Psoas muscle (tissue), 8 donors: ENCODE measurements around the gene MYO5C. TPM values are rescaled to one million over a fixed set of nuclear protein-coding genes. Genes with fewer than 3 reads are reported as not detected.

Experiments used
- ATAC-seq, 4 donors: fragments of 200-7000 bp; cut with Tn5 transposase; one replicate each; pipeline ENCODE4 v1.9.1; 2020; ENCODE audit warnings: moderate library complexity in 3 of 4, mild to moderate bottlenecking in 2 of 4
- DNase-seq, 2 donors: peaks; one replicate each; pipeline ENCODE4 v3.0.0-alpha.2; 2020
- H3K27ac ChIP-seq: fragments of 200-600 bp; one replicate; pipeline ENCODE4 v1.8.0; 2022
- H3K27me3 ChIP-seq, 3 donors: fragments of 200-600 bp in 1 of 3; one replicate each; pipeline versions ENCODE4 v1.6.1 to v1.8.0; 2013 to 2022; ENCODE audit warnings: low read length in 2 of 3, mild to moderate bottlenecking in 2 of 3, moderate library complexity in 1 of 3; ENCODE audit not compliant: insufficient read depth in 3 of 3
- H3K36me3 ChIP-seq, 2 donors: fragments of 200-600 bp in 1 of 2; one replicate each; pipeline versions ENCODE4 v1.6.1 to v1.8.0; 2013 to 2022; ENCODE audit warnings: low read depth in 1 of 2, mild to moderate bottlenecking in 1 of 2, moderate library complexity in 1 of 2; ENCODE audit not compliant: insufficient read depth in 1 of 2
- H3K4me1 ChIP-seq: fragments of 200-600 bp; one replicate; pipeline ENCODE4 v1.8.0; 2022
- H3K4me3 ChIP-seq: fragments of 200-600 bp; one replicate; pipeline ENCODE4 v1.8.0; 2022; ENCODE audit warnings: mild to moderate bottlenecking
- H3K9me3 ChIP-seq: fragments of 200-600 bp; one replicate; pipeline ENCODE4 v1.8.0; 2022
- WGBS, 3 donors: extraction: QIAGEN DNeasy Blood & Tissue Kit; methylation state at CpG; one replicate each; pipeline versions ENCODE4 v1.1.6 to v1.1.7; 2013; 5-methylcytosine and 5-hydroxymethylcytosine counted together
- intact Hi-C, 2 donors: fragments of 100-400 bp; cut with DNase I; formaldehyde crosslinking; loops; one replicate each; pipeline versions ENCODE4 v1.11.0 to v1.14.2; 2022
- polyA plus RNA-seq, 3 donors: library from polyadenylated mRNA; stranded (reverse); fragments of 200-250 nt; gene quantifications; one replicate each; pipeline ENCODE4 v1.2.3, GENCODE V29; 2013
- total RNA-seq, 4 donors: library from RNA; stranded (reverse); fragmentation: NEBNext Ultra II Directional in 2 of 4; extraction: Animal tissue kit (Norgen Biotek cat#: 25700) in 2 of 4; gene quantifications; one replicate each; pipeline versions ENCODE4 v1.2.1 to v1.2.4, GENCODE V29; 2021 to 2023
- TF ChIP-seq, protein P1 (sequence below): fragments of 200-600 bp; IDR thresholded peaks from one replicate; pipeline ENCODE4 v1.8.0; 2022; ENCODE audit warnings: antibody characterized with exemption
- donor health status: healthy with polysubstance abuse.
- donor health status: DM: no; HTN: no; CAD: no; lungs with moderate emphysema.
- donor health status: Bipolar disorder and iron deficiency.
- donor health status: healthy.
- donor health status: DM: yes; HTN: yes; CAD: no.
- donor health status: DM: no; HTN: no; CAD: no.
- donor health status: DM: no; HTN: no; CAD: no.
- donor health status: DM: yes; HTN: yes; CAD: no.

The MYO5C gene
- total and polyA plus RNA-seq, 7 donors: 0.53 to 3.0 (median 1.2) TPM

DNA sequence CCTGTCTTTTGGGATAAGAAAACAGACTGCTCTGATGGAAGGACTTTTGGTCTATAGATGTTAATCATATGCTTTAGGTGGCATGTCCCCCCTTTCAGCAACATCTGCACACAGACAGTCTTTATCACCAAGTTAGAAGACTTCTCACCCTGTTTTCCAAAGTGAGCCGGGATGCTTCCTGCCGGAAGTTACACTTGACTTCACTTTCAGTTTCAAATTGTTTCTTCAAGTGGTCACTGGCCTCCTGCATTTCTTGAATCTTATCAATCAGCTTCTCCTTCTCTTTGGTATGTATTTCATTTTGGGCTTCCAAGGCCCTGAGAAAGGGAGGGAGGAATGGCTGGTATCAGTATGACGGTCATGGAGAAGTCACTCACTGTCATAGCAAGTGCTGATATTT is 77.2 kb downstream of the MYO5C start:
- no peak for DNase-seq
- H3K27me3 ChIP-seq: no peaks in the 10 kb centered on the region
- H3K4me1 ChIP-seq: peaks cover 8% of the 10 kb centered on the region
- H3K9me3 ChIP-seq: no peaks in the 10 kb centered on the region
- no peaks in the 10 kb centered on the region for H3K36me3 ChIP-seq
- TF ChIP-seq, protein P1, sequence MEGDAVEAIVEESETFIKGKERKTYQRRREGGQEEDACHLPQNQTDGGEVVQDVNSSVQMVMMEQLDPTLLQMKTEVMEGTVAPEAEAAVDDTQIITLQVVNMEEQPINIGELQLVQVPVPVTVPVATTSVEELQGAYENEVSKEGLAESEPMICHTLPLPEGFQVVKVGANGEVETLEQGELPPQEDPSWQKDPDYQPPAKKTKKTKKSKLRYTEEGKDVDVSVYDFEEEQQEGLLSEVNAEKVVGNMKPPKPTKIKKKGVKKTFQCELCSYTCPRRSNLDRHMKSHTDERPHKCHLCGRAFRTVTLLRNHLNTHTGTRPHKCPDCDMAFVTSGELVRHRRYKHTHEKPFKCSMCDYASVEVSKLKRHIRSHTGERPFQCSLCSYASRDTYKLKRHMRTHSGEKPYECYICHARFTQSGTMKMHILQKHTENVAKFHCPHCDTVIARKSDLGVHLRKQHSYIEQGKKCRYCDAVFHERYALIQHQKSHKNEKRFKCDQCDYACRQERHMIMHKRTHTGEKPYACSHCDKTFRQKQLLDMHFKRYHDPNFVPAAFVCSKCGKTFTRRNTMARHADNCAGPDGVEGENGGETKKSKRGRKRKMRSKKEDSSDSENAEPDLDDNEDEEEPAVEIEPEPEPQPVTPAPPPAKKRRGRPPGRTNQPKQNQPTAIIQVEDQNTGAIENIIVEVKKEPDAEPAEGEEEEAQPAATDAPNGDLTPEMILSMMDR: no peak
- H3K4me3 ChIP-seq: no peak overlapping the region
- no peak overlapping the region for H3K27ac ChIP-seq
- 80 to 89% (median 87%) methylated on average over 3 of the region's 3 CpGs for WGBS, 3 donors
- no peak for ATAC-seq
- intact Hi-C loops: no loop called here

DNA sequence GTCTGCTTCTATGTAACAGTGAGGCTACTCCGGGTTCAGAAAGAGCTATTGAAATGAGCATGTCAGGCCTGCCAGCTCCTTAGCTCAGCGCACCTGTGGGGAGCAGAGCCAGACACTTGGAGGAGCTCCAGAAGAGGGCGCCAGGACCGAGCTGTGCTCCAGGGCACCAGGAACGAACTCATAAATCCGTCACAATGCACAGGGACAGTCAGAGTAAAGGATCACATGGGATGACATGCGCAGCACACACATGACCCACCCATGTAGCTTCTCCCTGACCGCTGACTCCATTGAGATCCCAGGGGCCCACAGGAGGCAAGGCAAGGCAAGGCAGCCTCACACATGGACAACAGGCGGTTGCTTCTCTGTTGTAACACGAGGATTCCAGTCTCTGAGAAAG is 78.4 kb downstream of the MYO5C start:
- no peaks in the 10 kb centered on the region for H3K27me3 ChIP-seq
- peak in 1 of 2 donors; percentile 60 for DNase-seq
- H3K9me3 ChIP-seq: no peaks in the 10 kb centered on the region
- intact Hi-C loops: no loop called here
- H3K4me1 ChIP-seq: peaks cover 8% of the 10 kb centered on the region
- H3K36me3 ChIP-seq: no peaks in the 10 kb centered on the region
- H3K27ac ChIP-seq: no peak overlapping the region
- TF ChIP-seq, protein P1: no peak
- no peak overlapping the region for H3K4me3 ChIP-seq
- WGBS, 3 donors: 43 to 69% (median 51%) methylated on average over 10 of the region's 10 CpGs
- peak in 3 of 4 donors; percentile 44 to 92 (median 86) for ATAC-seq

DNA sequence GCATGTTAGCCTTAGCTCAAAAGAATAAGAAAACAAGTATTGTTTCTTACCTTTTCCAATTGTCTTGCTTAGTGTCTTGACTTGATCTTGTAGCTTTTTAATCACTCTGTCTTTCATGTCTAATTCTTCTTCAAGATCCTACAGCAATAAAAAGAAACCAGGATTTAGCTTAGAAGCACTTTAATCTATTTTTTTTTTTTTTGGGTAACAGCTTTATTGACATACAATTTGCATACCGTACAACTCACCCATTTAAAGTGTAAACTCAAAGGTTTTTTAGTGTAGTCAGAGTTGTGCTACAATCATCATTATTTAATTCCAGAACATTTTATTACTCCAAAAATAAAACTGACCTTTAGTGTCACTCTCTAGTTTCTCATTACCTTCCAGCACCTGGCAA is 81.1 kb downstream of the MYO5C start:
- no peak overlapping the region for H3K4me3 ChIP-seq
- H3K4me1 ChIP-seq: peaks cover 8% of the 10 kb centered on the region
- no peak overlapping the region for H3K27ac ChIP-seq
- TF ChIP-seq, protein P1: no peak
- no peaks in the 10 kb centered on the region for H3K36me3 ChIP-seq
- DNase-seq (no peak), ATAC-seq (no peak)
- H3K9me3 ChIP-seq: no peaks in the 10 kb centered on the region
- 44 to 69% (median 45%) methylated on average over 1 of the region's 1 CpG for WGBS, 3 donors
- intact Hi-C loops: no loop called here
- H3K27me3 ChIP-seq: no peaks in the 10 kb centered on the region

DNA sequence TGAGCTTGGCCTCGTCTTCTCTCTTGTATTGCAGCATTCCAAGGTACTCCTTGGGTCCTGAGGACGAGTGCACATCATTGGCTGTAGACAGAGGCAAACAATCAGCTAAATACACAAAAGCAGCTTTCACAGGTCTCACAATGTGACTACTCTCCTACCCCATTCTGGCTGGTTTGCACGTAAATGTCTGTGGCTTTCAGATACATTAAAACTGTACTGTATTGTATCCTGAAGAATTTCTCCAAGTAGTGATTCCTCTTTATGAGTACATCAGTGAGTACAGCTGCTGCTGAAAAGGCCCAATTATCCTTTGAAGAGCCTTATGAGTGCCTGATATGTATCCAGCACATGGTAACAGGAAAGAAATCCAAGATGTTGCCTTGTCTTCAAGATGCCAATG is 82.4 kb downstream of the MYO5C start:
- WGBS, 3 donors: 81 to 92% (median 83%) methylated on average over 3 of the region's 3 CpGs
- intact Hi-C loops: no loop called here
- no peaks in the 10 kb centered on the region for H3K27me3 ChIP-seq
- no peaks in the 10 kb centered on the region for H3K36me3 ChIP-seq
- TF ChIP-seq, protein P1: no peak
- H3K27ac ChIP-seq: no peak overlapping the region
- H3K9me3 ChIP-seq: no peaks in the 10 kb centered on the region
- peaks cover 8% of the 10 kb centered on the region for H3K4me1 ChIP-seq
- H3K4me3 ChIP-seq: no peak overlapping the region
- no peak for DNase-seq
- ATAC-seq: no peak

DNA sequence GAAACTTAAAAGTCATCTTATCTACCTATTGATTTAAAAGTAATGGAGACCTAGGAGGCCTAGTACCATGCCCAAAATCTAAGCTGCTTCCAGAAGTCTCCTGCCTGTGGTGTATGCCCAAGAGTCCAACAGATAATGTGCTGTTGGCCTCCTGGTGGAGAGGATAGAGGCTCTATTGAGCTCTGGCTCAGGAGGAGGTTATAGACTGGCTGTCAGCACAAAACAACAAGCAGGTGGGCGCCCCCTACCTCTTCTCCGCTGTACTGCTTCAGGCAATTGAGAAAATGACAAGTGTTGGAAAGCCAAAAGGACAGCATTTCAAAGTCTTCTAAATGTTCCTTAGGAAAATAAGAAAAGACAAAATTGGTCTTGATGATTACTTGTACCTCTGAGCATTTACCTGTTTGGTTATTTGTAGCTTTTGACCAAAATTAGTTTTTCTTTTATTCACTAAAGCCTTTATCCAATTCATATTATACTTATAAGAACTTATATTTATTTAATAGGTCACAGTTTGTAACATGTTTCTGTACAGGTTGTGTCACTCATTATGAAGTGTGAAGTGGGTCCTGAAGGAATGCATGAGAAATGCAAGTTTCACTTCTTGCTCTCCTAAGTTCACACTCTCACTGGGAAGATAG is 87.2 kb downstream of the MYO5C start:
- Histone ChIP-seq H3K4me3 (no peak overlapping the region), H3K9me3 (no peaks in the 10 kb centered on the region), H3K27me3 (no peaks in the 10 kb centered on the region), H3K27ac (no peak overlapping the region), H3K4me1 (no peaks in the 10 kb centered on the region), H3K36me3 (no peaks in the 10 kb centered on the region)
- ATAC-seq (peak in 3 of 4 donors; percentile 40 to 52 (median 45)), DNase-seq (peak in 1 of 2 donors; percentile 42)
- TF ChIP-seq, protein P1: peak; percentile 41
- intact Hi-C loops: no loop called here
- 48 to 57% (median 50%) methylated on average over 2 of the region's 2 CpGs for WGBS, 3 donors
